Right ventricle myocardium superior (tissue), 1 donor: ENCODE data around the gene WDCP. TPM values are rescaled to one million over a fixed set of nuclear protein-coding genes. Genes with fewer than 3 reads are reported as not detected.

Experiments
- ATAC-seq: fragments of 200-7000 bp; cut with Tn5 transposase; one replicate; pipeline ENCODE4 v1.9.1; 2020; ENCODE audit warnings: mild to moderate bottlenecking; ENCODE audit not compliant: poor library complexity
- DNase-seq: peaks from one replicate; pipeline ENCODE4 v3.0.0-alpha.2; 2020
- intact Hi-C: fragments of 100-400 bp; cut with DNase I; formaldehyde crosslinking; loops from one replicate; pipeline ENCODE4 v1.11.2; 2022
- total RNA-seq: library from RNA; stranded (reverse); fragmentation: NEBNext Ultra II Directional; extraction: Animal tissue kit (Norgen Biotek cat#: 25700); gene quantifications from one replicate; pipeline ENCODE4 v1.2.1, GENCODE V29; 2021
- donor health status: DM: no; HTN: yes; CAD: no; lungs with severe emphysema.

WDCP gene
- total RNA-seq, 1 donor from 2014 or later: 7.3 TPM

DNA sequence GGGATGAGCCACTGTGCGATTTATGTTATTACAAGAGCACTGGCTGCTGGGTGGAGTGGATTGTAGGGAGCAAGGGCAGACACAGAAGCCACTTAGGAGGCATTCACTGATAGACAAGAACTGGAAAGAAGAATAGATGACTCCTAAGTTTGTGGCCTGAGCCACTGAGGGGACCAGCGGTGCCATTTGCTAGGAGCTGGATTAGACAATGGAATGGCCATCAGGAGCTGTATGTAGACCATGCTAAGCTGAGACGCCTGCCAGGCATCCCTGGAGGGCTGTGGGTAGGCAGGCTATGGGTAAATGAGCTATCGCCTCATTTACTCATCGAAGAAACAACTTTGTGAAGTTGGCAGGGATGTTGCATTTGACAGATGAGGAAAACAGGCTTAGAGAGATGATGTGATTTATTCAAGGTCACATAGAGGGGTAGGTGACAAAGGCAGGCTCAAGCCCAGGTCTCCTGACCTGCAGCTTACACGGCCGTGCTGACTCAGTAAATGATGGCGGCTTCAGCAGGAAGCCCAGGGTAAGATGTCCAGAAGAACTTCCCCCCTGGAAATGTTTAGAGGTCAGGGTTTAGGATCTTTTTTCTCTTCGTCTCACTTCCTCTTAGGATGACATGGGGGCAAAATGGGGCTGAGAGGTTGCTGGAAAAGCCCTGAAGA, 34.5 kb downstream of the WDCP start:
- DNase-seq: no peak
- intact Hi-C loops: no loop called here
- no peak for ATAC-seq

DNA sequence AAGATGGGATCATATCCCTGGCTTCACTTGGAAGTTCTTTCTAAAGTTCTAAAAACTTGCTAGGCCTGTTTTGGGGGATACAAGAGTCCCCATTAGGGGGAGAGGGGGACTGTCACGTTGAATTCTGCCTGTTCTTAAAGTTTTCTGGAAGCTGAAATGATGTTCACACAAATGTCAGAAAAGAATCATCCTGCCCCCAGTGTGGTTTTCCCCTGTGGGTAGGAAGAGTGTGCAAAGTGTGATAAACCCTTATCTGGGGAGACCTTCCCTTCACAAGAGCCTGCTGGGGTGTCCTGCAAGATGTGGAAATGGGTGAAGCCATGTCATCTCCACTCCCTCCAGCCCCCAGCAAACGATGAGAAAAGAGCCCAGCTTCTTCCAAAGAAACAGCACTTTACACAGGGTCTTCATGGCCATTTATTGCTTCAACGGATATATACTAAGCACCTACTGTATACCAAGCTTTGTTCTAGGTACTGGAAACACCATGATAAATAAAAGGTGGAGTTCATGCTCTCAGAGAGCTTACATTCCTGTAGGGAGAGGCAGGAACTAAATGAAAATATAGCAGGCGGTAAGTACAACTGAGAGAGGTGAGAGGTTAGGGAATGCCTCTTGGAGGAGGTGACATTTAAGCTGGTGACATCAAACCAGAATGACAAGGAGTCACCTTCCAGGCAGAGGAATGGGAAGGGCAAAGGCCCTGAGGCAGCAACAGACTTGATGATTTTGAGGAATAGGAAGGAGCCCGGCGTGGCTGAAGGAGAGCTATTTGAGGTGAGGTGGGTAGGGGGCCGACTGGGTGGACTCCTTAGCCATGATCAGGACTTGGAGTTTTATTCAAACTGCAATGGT, 35.7 kb downstream of the WDCP start:
- no peak for DNase-seq
- no peak for ATAC-seq
- intact Hi-C loops: no loop called here

DNA sequence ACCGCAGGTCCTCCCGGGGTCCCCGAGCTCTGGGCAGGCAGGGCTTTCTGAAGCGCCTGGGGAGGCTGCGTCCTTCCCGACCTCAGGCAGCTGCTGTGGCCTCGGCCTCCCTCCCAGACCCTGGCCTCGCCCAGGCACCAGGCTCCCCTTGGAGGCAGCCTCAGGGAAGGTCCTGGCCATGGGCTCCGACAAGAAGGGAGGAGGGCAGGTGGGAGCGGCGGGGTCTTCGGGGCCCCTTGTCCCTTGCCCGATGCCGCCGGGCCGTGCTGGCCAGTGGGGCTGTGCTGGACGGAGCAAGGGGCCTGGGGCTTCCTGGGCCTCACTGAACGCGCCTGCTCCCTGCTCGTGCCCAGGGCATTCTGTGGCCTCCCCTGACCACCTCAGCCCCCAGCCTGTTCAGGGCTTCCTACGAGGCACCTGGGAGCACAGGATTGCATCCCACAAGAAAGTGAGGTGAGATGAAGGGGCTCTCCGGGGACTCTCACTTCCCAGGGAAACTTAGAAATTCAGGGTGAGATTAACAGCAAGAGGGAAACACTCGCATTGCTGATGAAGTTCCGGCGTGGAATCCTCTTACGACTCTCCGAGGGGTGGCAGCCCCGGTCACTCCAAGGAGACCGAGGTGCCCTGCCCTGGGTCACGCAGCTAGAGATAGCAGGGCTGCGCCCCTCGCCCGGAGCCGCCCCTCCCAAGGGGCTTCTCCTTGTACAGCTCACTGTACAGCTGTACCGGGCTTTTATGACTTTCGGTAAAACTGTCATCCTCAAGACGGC, 36.5 kb downstream of the WDCP start:
- intact Hi-C loops: no loop called here
- ATAC-seq (peak; percentile 25), DNase-seq (no peak)

DNA sequence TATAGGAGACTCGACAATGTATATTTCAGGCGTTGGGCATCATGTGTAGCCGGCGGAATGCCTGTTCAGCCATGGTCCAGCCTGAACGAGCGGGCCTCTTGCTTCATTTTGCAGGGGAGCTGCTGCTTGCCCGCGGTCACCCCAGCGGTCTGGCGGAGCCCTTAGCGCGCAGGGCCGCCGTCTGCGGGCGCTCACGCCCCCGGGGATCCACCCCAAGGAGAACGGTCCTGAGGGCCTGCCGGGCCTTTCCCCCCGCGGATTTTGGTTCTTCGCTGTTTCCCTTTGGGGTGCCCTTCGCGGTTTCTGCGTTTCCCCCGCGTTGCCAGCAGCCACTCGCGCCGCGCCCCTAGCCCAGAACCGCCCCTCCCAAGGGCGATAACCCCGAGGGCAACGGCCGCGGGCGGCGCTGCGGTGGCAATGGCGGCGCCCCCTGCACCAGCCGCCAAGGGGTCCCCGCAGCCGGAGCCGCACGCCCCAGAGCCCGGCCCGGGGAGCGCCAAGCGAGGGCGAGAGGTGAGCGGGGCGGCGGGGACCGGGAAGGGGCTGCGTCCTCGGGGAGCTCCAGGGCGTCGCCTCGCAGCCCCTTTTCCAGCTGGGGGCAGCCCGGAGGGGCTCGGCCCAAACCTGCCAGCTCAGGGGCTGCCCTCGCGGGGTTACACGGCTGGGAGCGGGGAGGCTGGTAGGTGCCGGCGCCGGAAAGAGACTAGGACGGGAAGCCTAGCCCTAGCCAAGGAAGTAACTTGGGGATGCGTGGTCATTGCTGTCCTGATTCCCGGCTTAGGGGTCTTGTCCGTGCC, 37.3 kb downstream of the WDCP start, which contains the start of gene MFSD2B:
MFSD2B (plus strand) TSS at position 406 of the 797 bp plus-strand sequence; CDS start at position 418, 12 bp downstream.
- ATAC-seq: peak; percentile 52
- intact Hi-C loops: no loop called here
- DNase-seq: no peak

DNA sequence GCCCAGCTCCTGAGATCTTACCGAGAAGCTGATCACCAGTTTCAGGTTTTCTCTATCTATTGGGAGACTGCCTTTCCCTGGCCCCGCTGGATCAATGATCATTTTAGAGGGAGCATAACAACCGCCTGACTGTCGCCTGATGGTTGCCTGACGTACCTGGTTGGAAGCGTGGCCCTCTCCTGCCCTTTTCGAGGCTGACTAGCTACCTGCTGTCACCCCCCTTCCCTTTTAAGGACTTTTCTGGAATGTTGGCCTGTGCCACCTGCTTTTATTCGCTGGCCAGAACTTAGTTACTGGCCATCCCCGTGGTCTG, 37.9 kb downstream of the WDCP start:
- ATAC-seq: no peak
- intact Hi-C loops: no loop called here
- DNase-seq: no peak

DNA sequence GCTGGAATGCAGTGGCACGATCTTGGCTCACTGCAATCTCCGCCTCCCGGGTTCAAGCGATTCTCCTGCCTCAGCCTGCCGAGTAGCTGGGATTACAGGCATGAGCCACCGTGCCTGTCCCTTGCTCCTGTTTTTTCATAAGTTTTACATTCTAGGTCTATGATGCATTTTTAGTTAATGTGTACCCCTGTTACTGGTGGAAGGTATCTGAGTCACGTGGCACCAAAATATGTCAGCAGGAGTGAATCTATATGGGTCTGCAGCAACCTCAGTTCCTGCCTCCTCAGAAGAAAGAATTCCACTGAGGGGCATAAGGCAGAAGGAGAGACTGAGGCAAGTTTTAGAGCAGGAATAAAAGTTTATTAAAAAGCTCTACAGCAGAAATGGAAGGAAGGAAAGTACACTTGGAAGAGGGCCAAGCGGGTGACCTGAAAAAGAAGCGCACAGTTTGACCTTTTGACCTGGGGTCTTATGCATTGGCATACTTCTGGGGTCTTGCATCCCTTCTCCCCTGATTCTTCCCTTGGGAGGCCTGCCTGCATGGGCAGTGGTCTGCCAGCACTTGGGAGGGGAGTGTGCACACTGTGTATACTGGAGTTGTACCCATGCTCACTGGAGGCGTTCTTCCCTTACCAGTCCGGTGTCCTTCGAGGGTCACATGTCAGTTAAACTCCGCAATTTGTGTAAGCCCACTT, 38.4 kb downstream of the WDCP start:
- no peak for ATAC-seq

DNA sequence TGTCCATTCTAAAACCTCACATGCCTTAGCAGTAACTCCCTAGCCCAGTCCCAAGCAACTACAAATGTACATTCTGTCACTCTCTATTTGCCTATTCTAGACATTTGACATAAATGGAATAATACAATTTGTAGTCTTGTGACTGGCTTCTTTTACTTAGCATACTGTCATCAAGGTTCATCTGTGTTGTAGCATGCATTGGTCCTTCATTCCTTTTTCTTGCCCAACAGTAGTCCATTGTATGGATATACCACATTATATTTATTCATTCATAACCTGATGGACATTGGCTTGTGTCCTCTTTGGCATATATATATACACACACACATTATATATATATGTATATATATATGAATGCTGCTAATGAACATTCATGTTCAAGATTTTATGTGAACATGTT, 39.5 kb downstream of the WDCP start:
- DNase-seq: no peak
- no peak for ATAC-seq
- intact Hi-C loops: no loop called here

More for the DNA sequence above, 38.4 kb downstream of the WDCP start:
- DNase-seq: no peak
- intact Hi-C loops: no loop called here

DNA sequence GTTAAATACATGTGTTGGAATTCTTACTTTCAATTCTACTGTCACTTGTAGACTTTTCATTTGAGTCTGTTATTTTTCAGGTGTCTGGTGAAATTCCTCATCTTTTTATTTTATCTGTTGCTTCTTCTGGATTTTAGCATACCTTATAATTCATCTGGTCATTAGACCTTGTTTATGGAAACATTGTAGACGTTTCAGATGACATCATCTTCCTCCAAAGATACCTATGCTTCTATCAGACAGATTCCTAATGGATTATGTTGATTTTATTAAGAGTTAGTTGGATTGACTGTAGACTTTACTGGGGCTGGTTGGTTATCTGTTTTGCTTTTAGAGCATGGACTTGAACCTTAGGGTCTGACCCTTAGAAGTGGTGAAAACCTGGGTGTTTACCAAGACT, 52.6 kb downstream of the WDCP start:
- ATAC-seq (no peak), DNase-seq (no peak)
- intact Hi-C loops: no loop called here

DNA sequence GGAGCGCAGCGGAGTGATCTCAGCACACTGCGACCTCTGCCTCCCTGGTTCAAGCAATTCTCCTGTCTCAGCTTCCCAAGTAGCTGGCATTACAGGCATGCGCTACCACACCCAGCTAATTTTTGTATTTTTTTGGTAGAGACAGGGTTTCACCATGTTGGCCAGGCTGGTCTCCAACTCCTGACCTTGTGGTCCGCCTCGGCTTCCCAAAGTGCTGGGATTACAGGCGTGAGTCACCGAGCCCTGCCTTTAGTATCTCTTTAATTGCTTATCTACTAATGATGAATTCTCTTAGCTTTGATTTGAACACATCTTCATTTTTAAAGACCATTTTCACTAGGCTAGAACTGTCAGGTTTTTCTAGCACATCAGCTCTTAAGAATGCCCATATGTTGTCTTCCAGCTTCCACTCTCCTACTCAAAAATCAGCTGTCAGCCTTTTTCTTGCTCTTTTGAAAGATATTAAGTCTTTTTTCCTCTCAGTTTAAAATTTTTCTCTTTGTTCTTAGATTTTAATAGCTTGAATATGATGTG, 53.4 kb downstream of the WDCP start:
- intact Hi-C loops: no loop called here
- no peak for ATAC-seq
- no peak for DNase-seq

DNA sequence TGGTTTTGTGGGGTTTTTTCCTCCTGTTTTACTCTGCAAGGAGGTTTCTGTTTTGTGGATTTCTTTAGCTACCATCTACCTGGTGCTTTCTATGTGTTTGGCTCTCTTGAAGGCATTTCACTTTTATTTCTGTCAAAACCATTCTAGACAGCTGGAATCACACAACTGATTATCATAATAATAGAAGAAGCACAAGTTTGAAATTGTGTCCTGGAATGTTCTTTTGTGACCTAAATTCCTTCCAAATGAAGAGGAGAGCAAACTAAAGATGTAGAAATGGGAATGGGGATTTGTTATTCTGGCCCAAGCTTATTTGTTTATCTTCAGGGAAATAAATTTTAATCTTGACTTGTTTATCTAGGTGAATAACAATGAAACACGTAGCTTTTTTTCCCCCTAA, 54.3 kb downstream of the WDCP start:
- no peak for DNase-seq
- intact Hi-C loops: no loop called here
- no peak for ATAC-seq

DNA sequence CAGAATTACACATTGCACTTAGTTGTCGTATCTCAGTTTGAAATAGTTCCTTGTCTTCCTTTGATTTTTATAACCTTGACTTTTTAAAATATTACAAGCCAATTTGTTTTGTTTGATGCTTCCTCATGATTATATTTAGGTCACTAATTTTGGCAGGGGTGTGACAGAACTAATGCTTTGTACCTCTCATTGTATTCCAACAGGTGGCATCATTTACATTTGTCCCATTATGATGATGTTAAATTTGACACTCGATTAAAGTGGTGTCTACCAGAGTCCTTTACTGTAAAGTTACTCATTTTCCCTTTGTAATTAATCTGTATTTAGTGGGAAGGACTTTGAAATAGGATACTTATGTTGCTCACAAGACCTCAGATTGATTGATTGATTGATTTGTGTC, 58.8 kb downstream of the WDCP start:
- ATAC-seq (no peak), DNase-seq (no peak)
- intact Hi-C loops: no loop called here

Other genes starting within 250 kb of the WDCP start
- 6.1 TPM for gene ATAD2B, start 120.3 kb downstream of the WDCP start, total RNA-seq
- gene UBXN2A, start 106.9 kb downstream of the WDCP start, total RNA-seq: 18.5 TPM
- not detected for gene MFSD2B, start 37.3 kb downstream of the WDCP start, total RNA-seq
- 3.1 TPM for gene FKBP1B, start 2.4 kb upstream of the WDCP start, total RNA-seq
- 47.7 TPM for gene SF3B6, start 28.9 kb upstream of the WDCP start, total RNA-seq
- gene TP53I3, start 37.4 kb upstream of the WDCP start, total RNA-seq: 15.4 TPM
- 0.46 TPM for gene PFN4, start 75.9 kb upstream of the WDCP start, total RNA-seq
- gene FAM228B, start 76.1 kb upstream of the WDCP start, total RNA-seq: 23.7 TPM
- 0.16 TPM for gene FAM228A, start 127.7 kb upstream of the WDCP start, total RNA-seq